Right ventricle myocardium superior (tissue), 1 donor: ENCODE results near the gene EIF4H. TPM values are rescaled to one million over a fixed set of nuclear protein-coding genes. Genes with fewer than 3 reads are reported as not detected.
"Not testable (repeated sequence)": the region's sequence is repeated elsewhere in the genome, so short reads cannot be mapped to it uniquely, and the experiment has no call there.

Source experiments
- ATAC-seq: fragments of 200-7000 bp; cut with Tn5 transposase; one replicate; pipeline ENCODE4 v1.9.1; 2020; ENCODE audit warnings: mild to moderate bottlenecking; ENCODE audit not compliant: poor library complexity
- DNase-seq: peaks from one replicate; pipeline ENCODE4 v3.0.0-alpha.2; 2020
- intact Hi-C: fragments of 100-400 bp; cut with DNase I; formaldehyde crosslinking; loops from one replicate; pipeline ENCODE4 v1.11.2; 2022
- long read RNA-seq: library from polyadenylated mRNA; unstranded; transcript quantifications from one replicate; pipeline ENCODE4 v2.0.0, GENCODE V29; 2021
- total RNA-seq: library from RNA; stranded (reverse); fragmentation: NEBNext Ultra II Directional; extraction: Animal tissue kit (Norgen Biotek cat#: 25700); gene quantifications from one replicate; pipeline ENCODE4 v1.2.1, GENCODE V29; 2021
- donor health status: DM: no; HTN: yes; CAD: no; lungs with severe emphysema.

Gene EIF4H
- 166 TPM for total RNA-seq
- long read RNA-seq, transcript EIF4H-201 (7 exons, 2,679 nt) = minor isoform, 8 of 729 reads
- long read RNA-seq, transcript EIF4H-202 (6 exons, 2,503 nt) = major isoform, 633 of 729 reads
- long read RNA-seq, partial matches to known transcripts = 81 of 729 reads
- long read RNA-seq, other reads (novel, unspliced or antisense) = 7 of 729 reads

DNA sequence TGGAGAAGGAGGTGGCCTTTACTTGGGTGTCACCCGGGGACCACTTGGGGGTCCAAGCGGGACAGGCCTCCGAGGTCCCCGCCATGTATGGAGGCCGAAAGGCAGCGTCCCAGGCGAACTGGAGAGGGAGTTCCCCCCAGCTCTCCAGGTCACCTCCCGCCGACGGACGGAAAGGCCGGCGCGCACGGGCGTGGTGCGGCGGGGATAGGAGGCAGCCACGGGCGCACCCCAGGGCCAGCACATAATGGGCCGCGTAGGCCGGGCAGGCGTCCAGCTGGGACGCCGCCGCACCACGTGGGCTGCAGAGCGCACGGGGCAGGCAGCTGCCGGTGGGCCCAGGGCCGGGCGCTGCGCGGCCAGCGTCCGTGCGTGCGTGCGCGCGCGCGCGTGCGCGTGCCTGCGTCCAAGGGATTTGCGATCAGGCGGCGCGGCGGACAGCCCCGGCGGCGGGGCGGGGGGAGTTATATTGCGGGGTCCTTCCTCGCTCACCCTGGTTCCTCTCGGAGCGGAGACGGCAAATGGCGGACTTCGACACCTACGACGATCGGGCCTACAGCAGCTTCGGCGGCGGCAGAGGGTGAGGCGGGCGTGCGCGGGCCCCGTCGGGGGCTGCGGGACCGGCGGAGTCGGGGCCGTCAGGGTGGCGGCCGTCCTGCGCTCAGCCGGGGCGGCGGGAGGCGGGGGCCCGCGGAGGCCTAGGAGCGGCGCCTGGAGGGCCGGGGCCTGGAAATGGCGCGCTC, at the start of gene EIF4H:
Gene EIF4H, plus strand, starts transcription at position 491 of the 740 bp plus-strand sequence. Its CDS starts 28 bp downstream, at position 519.
- peak; percentile 98 for DNase-seq
- intact Hi-C loops = no loop called here
- ATAC-seq = peak; percentile 97

DNA sequence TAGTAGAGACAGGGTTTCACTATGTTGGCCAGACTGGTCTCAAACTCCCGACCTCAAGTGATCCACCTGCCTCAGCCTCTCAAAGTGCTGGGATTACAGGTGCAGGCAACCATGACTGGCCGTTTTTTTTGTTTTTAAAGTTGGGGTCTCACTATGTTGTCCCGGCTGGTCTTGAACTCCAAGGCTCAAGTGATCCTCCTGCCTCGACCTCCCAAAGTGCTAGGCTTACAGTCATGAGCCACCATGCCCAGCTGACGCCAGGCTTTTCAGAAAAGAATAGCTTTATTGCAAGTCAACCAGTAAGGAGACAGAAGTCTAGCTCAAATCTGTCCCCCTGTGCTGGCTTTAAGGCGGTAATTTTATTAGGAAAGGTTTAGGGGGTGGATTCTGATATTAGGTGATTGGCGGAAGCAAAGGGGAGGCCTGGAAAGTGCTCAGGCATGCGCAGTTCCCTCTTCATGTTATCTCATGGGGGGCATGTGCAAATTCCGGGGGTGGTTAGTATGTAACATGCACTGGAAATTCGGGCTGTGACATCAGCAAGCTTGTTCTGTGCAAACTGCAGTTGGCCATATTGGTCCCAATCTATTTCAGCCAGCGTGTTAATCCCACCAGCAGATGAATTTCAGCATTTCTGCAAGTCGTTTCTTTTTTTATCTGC, 47.8 kb upstream of the EIF4H start:
- intact Hi-C loops = no loop called here
- ATAC-seq = no peak
- DNase-seq = no peak

DNA sequence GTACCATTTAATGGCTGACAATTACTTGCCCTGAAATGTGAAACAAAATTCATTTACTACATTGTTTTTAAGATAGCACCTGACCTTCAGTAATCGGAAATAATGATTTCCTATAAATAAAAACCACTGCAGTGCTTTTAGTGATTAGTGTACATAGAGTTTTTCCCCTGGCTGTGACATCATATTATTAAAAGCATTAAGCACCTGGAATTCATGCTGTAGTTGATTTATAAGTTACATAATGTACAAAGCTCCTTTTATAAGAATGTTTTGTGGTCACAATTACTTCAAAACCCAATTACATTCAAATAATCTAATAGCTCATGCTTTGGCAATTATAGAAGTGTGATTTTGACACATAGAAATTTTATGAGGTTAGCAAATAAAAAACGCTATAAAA, 44.3 kb upstream of the EIF4H start:
- no peak for DNase-seq
- no peak for ATAC-seq
- intact Hi-C loops = no loop called here

DNA sequence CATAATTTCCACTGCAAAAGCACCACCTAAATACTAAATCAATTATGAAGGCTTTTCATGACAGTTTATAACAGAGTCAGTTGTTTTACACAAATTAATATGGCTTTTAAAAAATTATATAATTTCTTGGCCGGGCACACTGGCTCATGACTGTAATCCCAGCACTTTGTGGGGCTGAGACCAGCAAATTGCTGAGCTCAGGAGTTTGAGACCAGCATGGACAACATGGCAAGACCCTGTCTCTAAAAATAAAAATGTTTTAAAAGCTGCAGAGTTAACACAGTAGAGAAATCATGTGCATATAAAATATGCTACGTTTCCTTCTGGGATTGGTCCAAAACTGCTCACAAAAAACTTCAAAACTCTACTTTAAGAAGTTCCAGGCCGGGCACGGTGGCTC, 43.6 kb upstream of the EIF4H start:
- DNase-seq (no peak), ATAC-seq (no peak)
- intact Hi-C loops = no loop called here

DNA sequence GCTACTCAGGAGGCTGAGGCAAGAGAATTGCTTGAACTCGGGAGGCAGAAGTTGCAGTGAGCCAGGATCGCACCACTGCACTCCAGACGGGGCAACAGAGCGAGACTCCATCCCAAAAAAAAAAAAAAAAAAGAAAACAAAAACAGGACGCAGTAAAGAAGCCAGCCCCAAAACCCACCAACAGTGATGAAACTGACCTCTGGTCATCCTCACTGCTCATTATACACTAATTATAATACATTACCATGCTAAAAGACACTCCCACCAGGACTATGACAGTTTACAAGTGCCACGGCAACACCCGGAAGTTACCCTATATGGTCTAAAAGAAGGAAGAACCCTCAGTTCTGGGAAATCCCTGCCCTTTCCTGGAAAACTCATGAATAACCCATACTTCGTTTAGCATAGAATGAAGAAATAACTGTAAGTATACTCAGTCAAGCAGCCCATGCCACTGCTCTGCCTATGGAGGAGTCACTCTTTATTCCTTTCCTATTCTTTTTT, 40.0 kb upstream of the EIF4H start:
- intact Hi-C loops = no loop called here
- DNase-seq = no peak
- no peak for ATAC-seq

DNA sequence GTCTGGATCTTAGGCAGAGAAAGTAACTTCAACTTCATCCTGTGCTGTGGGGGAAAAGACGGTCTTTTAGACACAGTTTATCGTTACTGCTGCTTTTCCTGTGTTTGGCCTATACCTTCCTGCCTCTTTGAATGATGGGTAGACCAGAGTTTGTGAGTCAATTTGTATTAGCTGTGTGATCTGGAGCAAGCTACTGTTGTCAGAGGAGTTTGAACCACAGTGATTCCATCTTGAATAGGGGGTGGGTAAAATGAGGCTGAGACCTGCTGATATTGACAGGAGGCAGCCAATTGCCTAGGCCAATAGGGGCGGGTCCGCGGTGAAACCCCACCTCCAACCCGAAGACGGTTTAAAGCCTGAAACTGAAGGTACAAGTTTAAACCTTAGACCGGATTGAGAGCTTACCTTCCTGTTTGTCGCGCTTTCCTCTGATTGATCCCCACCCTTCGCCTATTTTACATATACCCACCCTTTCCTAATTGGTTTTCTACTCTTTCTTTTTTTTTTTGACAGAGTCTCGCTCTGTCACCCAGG, 35.8 kb upstream of the EIF4H start:
- ATAC-seq = no peak

DNA sequence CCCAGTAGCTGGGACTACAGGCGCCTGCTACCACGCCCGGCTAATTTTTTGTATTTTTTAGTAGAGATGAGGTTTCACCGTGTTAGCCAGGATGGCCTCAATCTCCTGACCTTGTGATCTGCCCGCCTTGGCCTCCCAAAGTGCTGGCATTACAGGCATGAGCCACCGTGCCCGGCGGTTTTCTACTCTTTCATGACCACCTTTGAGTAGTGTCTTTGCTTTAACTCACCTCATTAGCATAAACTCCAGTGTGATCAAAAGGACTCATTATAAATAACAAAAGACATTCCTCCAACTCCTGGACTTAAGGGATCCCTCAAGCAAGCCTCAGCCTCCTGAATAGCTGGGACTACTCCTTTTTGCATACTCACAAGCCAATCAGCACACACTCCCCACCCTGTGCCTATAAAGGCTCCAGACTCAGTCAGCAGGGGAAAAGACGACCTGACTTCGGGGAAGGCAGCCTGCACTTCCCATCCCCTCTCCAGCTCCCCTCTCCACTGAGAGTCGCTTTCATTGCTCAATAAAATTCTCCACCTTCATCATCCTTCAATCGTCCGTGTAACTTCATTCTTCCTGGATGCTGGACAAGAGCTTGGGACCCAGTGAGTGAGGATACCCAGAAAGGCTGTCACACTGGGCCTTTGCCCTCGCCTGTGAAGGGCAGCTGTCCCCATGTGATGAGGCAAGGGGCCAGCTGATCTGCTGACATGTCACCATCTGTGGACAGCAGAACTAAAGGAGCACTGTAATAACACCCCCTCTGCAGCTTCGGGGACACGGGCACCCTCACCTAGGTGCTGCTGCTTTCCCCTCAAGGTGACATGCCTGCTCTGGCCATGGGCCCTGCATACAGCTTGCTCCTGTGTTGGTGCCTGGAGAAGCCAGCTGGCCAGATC, 35.0 kb upstream of the EIF4H start:
- intact Hi-C loops = no loop called here
- ATAC-seq = peak; percentile 80
- no peak for DNase-seq

More for the DNA sequence above, 35.8 kb upstream of the EIF4H start:
- intact Hi-C loops = no loop called here
- DNase-seq = no peak

DNA sequence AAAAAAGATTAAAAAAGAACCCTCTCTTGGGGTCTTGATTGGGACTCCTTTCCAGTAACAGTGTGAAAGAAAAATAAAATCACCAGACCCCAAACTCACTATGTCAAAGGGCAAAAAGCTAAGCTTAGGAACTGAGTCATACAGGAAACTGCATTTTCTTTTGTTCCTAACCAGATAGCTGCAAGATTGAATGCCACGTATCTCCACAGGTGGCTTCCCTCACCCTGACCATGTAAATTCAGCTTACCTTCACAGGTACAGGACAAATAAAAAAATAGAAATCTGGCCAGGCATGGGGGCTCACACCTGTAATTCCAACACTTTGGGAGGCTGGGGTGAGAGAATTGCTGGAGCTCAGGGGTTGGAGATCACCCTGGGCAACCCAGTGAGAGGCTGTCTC, 32.5 kb upstream of the EIF4H start:
- ATAC-seq (no peak), DNase-seq (no peak)
- intact Hi-C loops = no loop called here

DNA sequence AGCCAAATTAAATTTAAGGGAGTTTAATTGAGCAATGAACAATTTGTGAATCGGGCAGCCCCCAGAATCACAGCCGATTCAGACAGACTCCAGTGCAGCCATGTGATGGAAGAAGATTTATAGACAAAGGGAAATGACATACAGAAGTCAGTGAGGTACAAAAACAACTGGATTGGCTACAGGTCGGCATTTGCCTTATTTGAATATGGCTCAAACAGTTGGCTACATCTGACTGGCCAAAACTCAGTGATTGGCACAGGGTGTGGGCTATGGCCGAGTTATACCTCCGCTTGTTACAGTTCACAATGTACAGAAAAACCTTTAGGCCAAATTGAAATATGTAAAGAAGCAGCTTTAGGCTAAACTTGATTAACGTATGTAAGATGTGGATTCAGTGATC, 30.8 kb upstream of the EIF4H start:
- intact Hi-C loops = no loop called here
- DNase-seq (no peak), ATAC-seq (no peak)

DNA sequence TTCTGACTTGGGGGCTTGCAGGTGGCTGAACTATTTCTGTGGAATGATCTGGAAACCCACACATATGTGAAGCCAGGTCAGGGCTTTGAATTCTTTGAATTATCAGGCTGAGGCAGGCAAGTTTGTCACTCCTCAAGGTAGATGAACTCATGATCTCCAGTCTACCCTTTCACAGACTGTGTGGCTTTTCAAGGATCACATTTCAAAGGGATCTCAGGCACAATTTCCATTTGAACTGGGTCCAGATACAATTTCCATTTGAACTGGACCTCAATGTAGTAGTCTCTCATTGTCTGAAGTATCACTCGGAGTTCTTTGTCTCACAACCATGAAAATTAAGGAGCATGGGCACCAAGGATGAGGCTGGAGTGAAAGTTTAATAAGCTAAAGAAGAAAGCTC, 25.7 kb upstream of the EIF4H start:
- ATAC-seq (no peak), DNase-seq (no peak)
- intact Hi-C loops = no loop called here

DNA sequence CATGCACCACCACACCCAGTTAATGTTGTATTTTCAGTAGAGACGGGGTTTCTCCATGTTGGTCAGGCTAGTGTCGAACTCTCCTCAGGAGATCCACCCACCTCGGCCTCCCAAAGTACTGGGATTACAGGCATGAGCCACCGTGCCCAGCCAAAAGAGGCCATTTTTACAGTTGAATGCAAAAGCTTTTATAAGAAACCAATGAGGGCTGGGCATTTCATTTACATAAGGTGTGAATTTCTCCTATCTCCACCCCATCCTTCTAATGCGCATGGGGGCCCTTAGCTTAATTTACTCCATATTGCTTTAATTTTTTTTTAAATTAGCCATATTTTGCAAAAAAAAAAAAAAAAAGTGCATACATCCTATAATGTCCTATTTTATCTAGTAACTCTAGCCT, 25.1 kb upstream of the EIF4H start:
- ATAC-seq = no peak
- intact Hi-C loops = no loop called here
- no peak for DNase-seq

DNA sequence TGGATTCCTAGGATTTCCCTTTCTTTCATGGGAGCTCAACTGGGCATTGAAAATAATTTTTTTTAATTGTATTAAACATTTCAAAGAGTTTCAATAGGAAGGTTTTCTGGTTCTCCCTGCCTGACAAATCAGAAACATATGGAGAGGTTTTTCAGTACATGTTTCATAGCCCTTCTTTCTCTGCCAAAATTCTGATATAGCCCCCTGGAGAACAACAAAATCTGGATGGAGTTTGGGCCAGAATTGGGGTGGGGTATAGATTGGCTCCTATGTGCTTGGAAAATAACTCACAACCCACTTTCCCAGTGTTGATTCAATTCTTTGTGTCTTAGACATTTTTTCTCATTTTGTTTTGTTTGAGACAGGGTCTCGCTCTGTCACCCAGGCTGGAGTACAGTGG, 24.6 kb upstream of the EIF4H start:
- DNase-seq (no peak), ATAC-seq (no peak)
- intact Hi-C loops = no loop called here

DNA sequence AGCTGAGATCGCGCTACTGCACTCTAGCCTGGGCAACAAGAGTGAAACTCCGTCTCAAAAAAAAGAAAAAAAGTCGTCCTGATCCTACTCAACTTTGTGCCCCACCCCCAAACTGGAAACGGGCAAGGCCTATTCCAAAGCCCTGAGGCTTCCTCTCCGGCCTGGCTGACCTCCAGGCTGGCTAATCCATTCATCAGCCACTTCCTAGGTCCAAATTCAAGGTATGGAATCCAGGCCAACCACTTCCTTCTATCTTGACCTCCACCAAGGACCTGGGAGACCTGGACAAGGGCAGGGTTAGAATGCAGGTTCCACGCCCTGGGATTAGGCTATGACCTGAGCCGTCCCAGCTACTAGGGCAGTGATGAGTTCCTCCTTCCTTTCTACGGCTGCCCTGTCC, 20.4 kb upstream of the EIF4H start:
- ATAC-seq (no peak), DNase-seq (no peak)
- intact Hi-C loops = no loop called here

DNA sequence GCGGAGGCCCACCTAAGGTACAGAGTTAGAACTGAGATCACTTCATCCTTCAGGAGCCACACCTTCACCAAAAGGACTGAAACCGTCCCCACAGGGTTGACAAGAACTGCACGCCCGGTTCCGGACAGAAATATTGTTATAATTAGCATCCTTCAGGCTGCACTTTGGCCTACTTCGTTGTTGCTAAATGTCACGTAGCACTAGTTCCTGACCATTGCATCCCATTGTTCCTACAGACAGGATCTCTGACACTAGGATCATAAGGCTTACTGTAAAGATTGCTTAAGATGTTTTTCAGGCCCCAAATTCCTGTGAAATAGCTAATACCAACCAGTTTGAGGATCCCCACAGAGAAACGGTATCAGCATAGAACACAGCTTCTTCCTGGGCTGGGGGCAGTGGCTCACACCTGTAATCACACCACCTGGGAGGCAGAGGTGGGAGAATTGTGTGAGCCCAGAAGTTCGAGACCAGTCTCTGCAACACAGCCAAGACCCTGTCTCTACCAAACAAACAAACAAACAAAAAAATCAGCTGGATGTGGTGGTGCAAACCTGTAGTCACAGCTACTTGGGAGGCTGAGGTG, 18.3 kb upstream of the EIF4H start:
- ATAC-seq = peak; percentile 46
- intact Hi-C loops = no loop called here

DNA sequence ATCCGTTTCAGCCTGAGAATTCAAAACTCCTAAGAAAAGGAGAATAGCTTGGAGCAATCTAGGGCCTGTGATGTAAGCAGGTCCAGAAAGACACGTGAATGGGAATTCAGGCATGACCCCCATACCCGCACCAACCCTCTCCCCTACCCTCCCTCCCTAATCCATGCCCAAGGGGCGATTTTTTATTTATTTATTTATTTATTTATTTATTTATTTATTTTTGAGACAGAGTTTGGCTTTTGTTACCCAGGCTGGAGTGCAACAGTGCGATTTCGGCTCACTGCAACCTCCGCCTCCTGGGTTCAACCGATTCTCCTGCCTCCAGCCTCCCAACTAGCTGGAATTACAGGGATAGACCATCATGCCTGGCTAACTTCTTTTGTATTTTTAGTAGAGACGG, 16.6 kb upstream of the EIF4H start:
- DNase-seq (no peak), ATAC-seq (no peak)
- intact Hi-C loops = no loop called here

More for the DNA sequence above, 18.3 kb upstream of the EIF4H start:
- no peak for DNase-seq

DNA sequence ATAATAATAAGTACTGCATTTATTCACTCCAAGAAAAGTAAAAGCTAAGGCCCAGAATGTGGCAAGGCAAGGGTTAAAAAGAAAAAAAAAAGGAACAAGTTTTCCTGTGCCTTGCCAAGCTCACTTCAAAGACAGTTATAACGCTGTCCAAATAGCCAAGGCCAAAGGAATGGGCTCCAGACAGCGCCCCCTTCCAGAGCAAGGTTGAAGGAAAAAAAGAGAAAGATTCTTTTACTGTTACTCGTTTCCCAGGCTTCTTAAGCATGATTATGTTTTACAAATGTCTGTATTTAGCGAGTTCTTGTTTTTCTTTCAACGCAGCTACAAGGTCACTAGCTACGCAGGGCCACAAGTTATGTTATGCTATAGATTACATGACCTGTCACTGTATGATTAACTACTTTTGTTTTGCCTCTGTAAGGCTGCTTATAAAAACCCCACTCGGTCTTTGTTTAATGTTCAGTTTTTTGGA, 9.1 kb upstream of the EIF4H start:
- intact Hi-C loops = no loop called here
- DNase-seq (no peak), ATAC-seq (peak; percentile 41)

DNA sequence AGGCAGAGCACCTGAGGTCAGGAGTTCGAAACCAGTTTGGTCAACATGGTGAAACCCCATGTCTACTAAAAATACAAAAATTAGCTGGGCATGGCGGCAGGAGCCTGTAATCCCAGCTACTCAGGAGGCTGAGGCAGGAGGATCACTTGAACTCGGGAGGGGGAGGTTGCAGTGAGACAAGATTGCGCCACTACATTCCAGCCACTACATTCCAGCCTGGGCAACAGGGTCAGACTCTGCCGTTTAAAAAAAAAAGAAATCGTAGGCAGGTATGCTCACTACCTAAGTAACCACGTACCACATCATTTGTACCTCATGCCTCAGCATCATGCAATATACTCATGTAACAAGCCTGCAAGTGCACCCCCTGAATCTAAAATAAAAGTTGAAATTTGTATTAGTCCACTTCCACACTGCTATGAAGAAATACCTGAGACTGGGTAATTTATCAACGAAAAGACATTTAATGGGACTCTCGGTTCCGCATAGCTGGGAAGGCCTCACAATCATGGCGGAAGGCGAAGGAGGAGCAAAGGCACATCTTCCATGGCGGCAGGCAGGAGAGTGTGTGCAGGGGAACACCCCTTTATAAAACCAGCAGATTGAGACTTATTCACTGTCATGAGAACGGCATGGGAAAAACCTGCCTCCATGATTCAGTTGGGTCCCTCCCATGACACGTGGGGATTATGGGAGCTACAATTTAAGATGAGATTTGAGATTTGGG, 8.1 kb upstream of the EIF4H start:
- ATAC-seq = no peak
- intact Hi-C loops = no loop called here
- no peak for DNase-seq

DNA sequence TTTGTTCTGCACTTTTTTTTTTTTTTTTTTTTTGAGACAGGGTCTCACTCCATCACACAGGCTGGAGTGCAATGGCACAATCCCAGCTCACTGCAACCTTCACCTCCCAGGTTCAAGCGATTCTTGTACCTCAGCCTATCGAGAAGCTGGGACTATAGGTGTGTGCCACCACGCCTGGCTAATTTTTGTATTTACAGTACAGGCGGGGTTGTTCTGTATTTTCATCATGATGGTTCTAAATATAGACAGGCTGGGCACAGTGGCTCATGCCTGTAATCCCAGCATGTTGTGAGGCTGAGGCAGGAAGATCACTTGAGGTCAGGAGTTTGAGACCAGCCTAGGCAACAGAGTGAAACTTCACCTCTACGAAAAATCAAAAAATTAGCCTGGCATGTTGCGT, 6.8 kb upstream of the EIF4H start:
- DNase-seq, intact Hi-C loops: not testable (repeated sequence)
- ATAC-seq = peak; percentile 28
